HepG2 (cell line): ENCODE measurements around the gene RBBP8. TPM values are rescaled to one million over a fixed set of nuclear protein-coding genes. Genes with fewer than 3 reads are reported as not detected.
A peak's percentile ranks its signal among the peaks of the same experiment; 100 is the strongest.

ENCODE experiments used
- EHMT2 ChIP-seq: fragments of 200-600 bp; sonication (generic); IDR thresholded peaks from 2 replicates; pipeline ENCODE4 v1.7.0; 2017; ENCODE audit warnings: antibody characterized with exemption, low read depth, low read length, borderline replicate concordance
- FOXO1 ChIP-seq: sonication (generic); formaldehyde crosslinking; IDR thresholded peaks from 2 replicates; pipeline ENCODE4 v1.4.0; 2020; ENCODE audit warnings: missing genetic modification reagents
- HIC2 ChIP-seq: sonication (generic); formaldehyde crosslinking; IDR thresholded peaks from 2 replicates; pipeline ENCODE4 v1.9.0; 2022; ENCODE audit warnings: low read depth, missing genetic modification reagents
- JARID2 ChIP-seq: sonication (generic); formaldehyde crosslinking; IDR thresholded peaks from 2 replicates; pipeline ENCODE4 v1.8.1; 2023; ENCODE audit warnings: missing genetic modification reagents, inconsistent platforms; ENCODE audit not compliant: insufficient replicate concordance
- KIAA2018 ChIP-seq: sonication (generic); formaldehyde crosslinking; IDR thresholded peaks from 2 replicates; pipeline ENCODE4 v1.5.0; 2020; ENCODE audit warnings: mild to moderate bottlenecking, missing genetic modification reagents, borderline replicate concordance
- MTA1 ChIP-seq: sonication (generic); formaldehyde crosslinking; IDR thresholded peaks from 2 replicates; pipeline ENCODE4 v1.4.0; 2020; ENCODE audit warnings: missing genetic modification reagents, mild to moderate bottlenecking, borderline replicate concordance
- MZF1 ChIP-seq: sonication (generic); formaldehyde crosslinking; IDR thresholded peaks from 2 replicates; pipeline ENCODE4 v1.8.1; 2023; ENCODE audit warnings: mild to moderate bottlenecking, missing genetic modification reagents, borderline replicate concordance
- NKX3-1 ChIP-seq: sonication (generic); formaldehyde crosslinking; IDR thresholded peaks from 2 replicates; pipeline ENCODE4 v1.5.0; 2020; ENCODE audit warnings: missing genetic modification reagents
- PAXIP1 ChIP-seq: sonication (generic); formaldehyde crosslinking; conservative IDR thresholded peaks from 2 replicates; pipeline ENCODE4 v1.4.0; 2020; ENCODE audit warnings: mild to moderate bottlenecking, missing genetic modification reagents, moderate library complexity
- RXRB ChIP-seq: IDR thresholded peaks from 2 replicates; pipeline ENCODE4 v1.6.1; 2016; ENCODE audit warnings: borderline replicate concordance, missing genetic modification reagents, missing compliant biosample characterization
- SNAPC2 ChIP-seq: sonication (generic); formaldehyde crosslinking; IDR thresholded peaks from 2 replicates; pipeline ENCODE4 v1.8.1; 2022; ENCODE audit warnings: mild to moderate bottlenecking, missing genetic modification reagents
- TCF7 ChIP-seq: sonication (generic); IDR thresholded peaks from 2 replicates; pipeline ENCODE4 v1.6.1; 2016; ENCODE audit warnings: antibody characterized with exemption, low read depth
- ZFP36L1 ChIP-seq: sonication (generic); formaldehyde crosslinking; IDR thresholded peaks from 2 replicates; pipeline ENCODE4 v1.8.0; 2022; ENCODE audit warnings: mild to moderate bottlenecking, missing genetic modification reagents, moderate library complexity
- ZNF143 ChIP-seq: sonication (generic); formaldehyde crosslinking; IDR thresholded peaks from 2 replicates; pipeline ENCODE4 v1.4.0; 2020; ENCODE audit warnings: missing genetic modification reagents
- ZNF256 ChIP-seq: sonication (generic); formaldehyde crosslinking; conservative IDR thresholded peaks from 2 replicates; pipeline ENCODE4 v1.4.0; 2020; ENCODE audit warnings: missing genetic modification reagents
- ZNF773 ChIP-seq: sonication (generic); formaldehyde crosslinking; IDR thresholded peaks from 2 replicates; pipeline ENCODE4 v1.4.0; 2020; ENCODE audit warnings: missing genetic modification reagents, borderline replicate concordance
- polyA plus RNA-seq, 8 experiments: library from polyadenylated mRNA; depleted of rRNA in 3 of 8; stranded (reverse) in 7 of 8; unstranded in 1 of 8; fragments of >200 nt; fragmentation: Illumina TruSeq in 4 of 8; extraction: Trizol in 4 of 8; gene quantifications; 2 replicates each; pipeline versions ENCODE4 v1.2.1 to v1.2.3, GENCODE V29; 2011 to 2016; ENCODE audit warnings: low read depth in 4 of 8, missing spikeins in 1 of 8, mixed read lengths in 1 of 8; ENCODE audit not compliant: insufficient read depth in 1 of 8
- total RNA-seq, 5 experiments: library from RNA; depleted of rRNA; stranded (reverse); fragments of >200 nt; fragmentation: Illumina TruSeq; extraction: Trizol; gene quantifications; 2 replicates each; pipeline ENCODE4 v1.2.3, GENCODE V29; 2016; ENCODE audit warnings: low read depth in 1 of 5

RBBP8 gene
- total and polyA plus RNA-seq, 2 of the 13 experiments (the other 11 are each of a cell fraction or from before 2014, with no cell fraction given): 14.2 to 47.4 TPM

GRCh38 chr18:22933206-22933965 is at the start of gene RBBP8 (continued):
- TF ChIP-seq SNAPC2 (CRISPR knock-in tag) (no peak), FOXO1 (CRISPR knock-in tag) (peak; percentile 22; the same call in 1 of the 2 replicates), ZNF256 (CRISPR knock-in tag) (no peak), PAXIP1 (CRISPR knock-in tag) (peak; percentile 31; the same call in 1 of the 2 replicates), ZNF773 (no peak), RXRB (CRISPR knock-in tag) (no peak), KIAA2018 (CRISPR knock-in tag) (no peak), MTA1 (no peak), JARID2 (CRISPR knock-in tag) (no peak), MZF1 (CRISPR knock-in tag) (no peak), NKX3-1 (CRISPR knock-in tag) (no peak), TCF7 (no peak), HIC2 (CRISPR knock-in tag) (no peak), ZNF143 (CRISPR knock-in tag) (no peak), ZFP36L1 (peak; percentile 77; the same call in 1 of the 2 replicates), EHMT2 (no peak)
